Measurements from ENCODE around the gene CTIF.

DNA sequence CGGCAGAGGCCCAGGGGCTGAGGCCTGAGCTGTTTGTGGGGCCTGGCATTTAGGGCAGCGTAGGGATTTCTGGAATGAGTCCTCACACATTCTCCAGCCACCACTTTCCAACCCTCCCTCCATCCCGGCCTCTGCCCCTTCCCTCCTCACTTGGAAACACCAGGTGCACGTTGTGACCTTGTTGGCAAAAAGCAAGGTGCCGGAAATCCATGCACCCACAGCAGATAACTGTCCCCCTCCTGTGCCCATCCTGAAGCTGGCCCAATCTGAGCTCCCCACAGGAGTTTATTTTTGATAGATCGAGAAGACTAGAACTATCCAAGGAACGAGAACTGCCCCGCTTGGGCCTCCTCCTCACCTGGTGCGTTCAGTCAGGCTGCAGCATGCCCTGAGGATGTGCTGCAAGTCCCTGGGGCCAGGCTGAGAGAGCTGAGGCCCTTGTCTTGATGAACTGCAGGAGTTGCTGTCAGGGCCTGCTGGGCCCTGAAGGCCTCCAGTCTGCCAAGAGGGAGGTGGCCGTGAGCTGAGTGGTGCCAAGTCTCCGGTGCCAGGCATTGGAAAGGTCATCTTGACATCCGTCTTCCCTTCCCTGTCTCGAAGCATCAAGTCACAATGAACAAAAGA is 55.8 kb downstream of the CTIF start:
- TF ChIP-seq EP300 (IDR thresholded peaks at IDR 0.05): no peak
- TF ChIP-seq, protein P1, sequence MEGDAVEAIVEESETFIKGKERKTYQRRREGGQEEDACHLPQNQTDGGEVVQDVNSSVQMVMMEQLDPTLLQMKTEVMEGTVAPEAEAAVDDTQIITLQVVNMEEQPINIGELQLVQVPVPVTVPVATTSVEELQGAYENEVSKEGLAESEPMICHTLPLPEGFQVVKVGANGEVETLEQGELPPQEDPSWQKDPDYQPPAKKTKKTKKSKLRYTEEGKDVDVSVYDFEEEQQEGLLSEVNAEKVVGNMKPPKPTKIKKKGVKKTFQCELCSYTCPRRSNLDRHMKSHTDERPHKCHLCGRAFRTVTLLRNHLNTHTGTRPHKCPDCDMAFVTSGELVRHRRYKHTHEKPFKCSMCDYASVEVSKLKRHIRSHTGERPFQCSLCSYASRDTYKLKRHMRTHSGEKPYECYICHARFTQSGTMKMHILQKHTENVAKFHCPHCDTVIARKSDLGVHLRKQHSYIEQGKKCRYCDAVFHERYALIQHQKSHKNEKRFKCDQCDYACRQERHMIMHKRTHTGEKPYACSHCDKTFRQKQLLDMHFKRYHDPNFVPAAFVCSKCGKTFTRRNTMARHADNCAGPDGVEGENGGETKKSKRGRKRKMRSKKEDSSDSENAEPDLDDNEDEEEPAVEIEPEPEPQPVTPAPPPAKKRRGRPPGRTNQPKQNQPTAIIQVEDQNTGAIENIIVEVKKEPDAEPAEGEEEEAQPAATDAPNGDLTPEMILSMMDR (IDR thresholded peaks at IDR 0.05): no peak
- TF ChIP-seq POLR2A (IDR thresholded peaks at IDR 0.05): no peak
